Upper lobe of right lung (tissue), 1 donor: ENCODE data around the gene ASGR1. TPM values are rescaled to one million over a fixed set of nuclear protein-coding genes. Genes with fewer than 3 reads are reported as not detected.

Source experiments
- ATAC-seq: fragments of 200-7000 bp; cut with Tn5 transposase; one replicate; pipeline ENCODE4 v1.9.1; 2020; ENCODE audit warnings: mild to moderate bottlenecking, moderate library complexity
- DNase-seq: peaks from one replicate; pipeline ENCODE4 v3.0.0-alpha.2; 2020
- H3K27ac ChIP-seq: fragments of 200-600 bp; one replicate; pipeline ENCODE4 v1.8.0; 2022
- H3K27me3 ChIP-seq: fragments of 200-600 bp; one replicate; pipeline ENCODE4 v1.8.0; 2022; ENCODE audit warnings: mild to moderate bottlenecking
- H3K36me3 ChIP-seq: fragments of 200-600 bp; one replicate; pipeline ENCODE4 v1.8.0; 2022
- H3K4me1 ChIP-seq: fragments of 200-600 bp; one replicate; pipeline ENCODE4 v1.8.0; 2022
- H3K4me3 ChIP-seq: fragments of 200-600 bp; one replicate; pipeline ENCODE4 v1.8.0; 2022; ENCODE audit warnings: mild to moderate bottlenecking
- H3K9me3 ChIP-seq: fragments of 200-600 bp; one replicate; pipeline ENCODE4 v1.8.0; 2022
- intact Hi-C: fragments of 100-400 bp; cut with DNase I; formaldehyde crosslinking; loops from one replicate; pipeline ENCODE4 v1.11.0; 2022
- total RNA-seq: library from RNA; stranded (reverse); fragmentation: NEBNext Ultra II Directional; extraction: Animal tissue kit (Norgen Biotek cat#: 25700); gene quantifications from one replicate; pipeline ENCODE4 v1.2.1, GENCODE V29; 2021
- TF ChIP-seq, protein P1 (sequence below): fragments of 200-600 bp; IDR thresholded peaks from one replicate; pipeline ENCODE4 v1.8.0; 2022; ENCODE audit warnings: antibody characterized with exemption
- donor health status: DM: no; HTN: yes; CAD: no; lungs with severe emphysema.

ASGR1 gene
- total RNA-seq, 1 donor from 2014 or later, result 4.3 TPM

DNA sequence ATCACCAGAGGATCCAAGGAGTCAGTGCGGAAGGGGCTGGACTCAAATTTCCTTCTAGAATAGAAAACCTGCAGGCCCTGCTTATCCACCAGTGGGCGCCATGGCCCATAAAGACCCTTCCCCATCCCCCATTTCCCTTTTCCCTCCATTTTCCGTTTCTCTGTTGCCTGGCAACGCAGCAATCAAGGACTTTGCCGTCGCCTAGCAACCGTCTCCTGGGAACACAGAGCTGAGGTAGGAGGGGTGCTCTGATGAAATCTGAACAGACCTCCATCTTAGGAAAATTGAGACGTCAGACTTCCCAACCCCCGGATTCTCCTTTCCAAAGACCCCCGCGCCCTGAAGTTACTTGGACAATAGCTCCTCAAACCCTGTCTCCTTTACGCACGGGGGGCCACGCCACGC lies 34.7 kb upstream of the ASGR1 start:
- TF ChIP-seq, protein P1, sequence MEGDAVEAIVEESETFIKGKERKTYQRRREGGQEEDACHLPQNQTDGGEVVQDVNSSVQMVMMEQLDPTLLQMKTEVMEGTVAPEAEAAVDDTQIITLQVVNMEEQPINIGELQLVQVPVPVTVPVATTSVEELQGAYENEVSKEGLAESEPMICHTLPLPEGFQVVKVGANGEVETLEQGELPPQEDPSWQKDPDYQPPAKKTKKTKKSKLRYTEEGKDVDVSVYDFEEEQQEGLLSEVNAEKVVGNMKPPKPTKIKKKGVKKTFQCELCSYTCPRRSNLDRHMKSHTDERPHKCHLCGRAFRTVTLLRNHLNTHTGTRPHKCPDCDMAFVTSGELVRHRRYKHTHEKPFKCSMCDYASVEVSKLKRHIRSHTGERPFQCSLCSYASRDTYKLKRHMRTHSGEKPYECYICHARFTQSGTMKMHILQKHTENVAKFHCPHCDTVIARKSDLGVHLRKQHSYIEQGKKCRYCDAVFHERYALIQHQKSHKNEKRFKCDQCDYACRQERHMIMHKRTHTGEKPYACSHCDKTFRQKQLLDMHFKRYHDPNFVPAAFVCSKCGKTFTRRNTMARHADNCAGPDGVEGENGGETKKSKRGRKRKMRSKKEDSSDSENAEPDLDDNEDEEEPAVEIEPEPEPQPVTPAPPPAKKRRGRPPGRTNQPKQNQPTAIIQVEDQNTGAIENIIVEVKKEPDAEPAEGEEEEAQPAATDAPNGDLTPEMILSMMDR, result peak; percentile 33
- intact Hi-C loops, result no loop called here
- H3K27ac ChIP-seq, result peak overlapping the region; percentile 73
- H3K4me3 ChIP-seq, result peak overlapping the region; percentile 66
- ATAC-seq (peak; percentile 0), DNase-seq (no peak)
- no peaks in the 10 kb centered on the region for H3K9me3 ChIP-seq
- H3K27me3 ChIP-seq, result no peaks in the 10 kb centered on the region
- H3K4me1 ChIP-seq, result peaks cover 39% of the 10 kb centered on the region
- no peaks in the 10 kb centered on the region for H3K36me3 ChIP-seq

DNA sequence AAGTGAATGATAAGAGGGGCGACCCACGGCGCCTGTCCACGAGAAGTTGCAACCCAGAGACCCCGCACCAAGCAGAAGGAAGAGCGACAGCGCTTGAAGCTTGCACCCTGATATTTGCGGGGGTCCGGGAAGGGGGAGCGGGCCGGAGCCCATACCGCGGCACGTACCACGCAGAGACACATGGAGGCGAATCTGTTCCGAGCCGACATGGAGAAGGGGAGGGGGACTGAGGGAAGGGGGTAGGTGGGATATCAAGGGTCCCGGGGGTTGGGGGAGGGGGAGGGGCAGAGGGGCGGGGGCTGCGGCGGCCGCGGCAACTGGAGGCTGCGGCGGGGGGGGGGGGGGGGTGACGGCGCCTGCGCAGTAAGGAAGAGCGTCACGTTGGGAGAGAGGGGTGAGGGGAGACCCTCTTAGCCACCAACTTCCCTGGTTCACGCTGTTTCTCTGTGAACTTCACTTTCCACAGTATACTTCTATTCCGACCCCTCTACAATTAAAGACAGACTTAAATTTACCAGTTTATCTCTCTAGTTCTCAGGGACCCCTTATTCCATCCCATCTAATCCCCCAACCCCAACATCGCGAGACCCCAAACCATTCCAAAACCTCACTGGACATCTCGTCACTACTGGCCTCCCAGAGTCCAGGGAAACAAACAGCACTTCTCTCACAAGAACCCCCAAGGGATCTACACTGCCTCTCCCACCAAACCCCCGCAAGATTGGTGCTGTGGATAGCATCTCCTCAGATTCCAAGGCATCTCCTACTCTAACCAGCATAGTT lies 32.5 kb upstream of the ASGR1 start:
- ATAC-seq, result no peak
- Histone ChIP-seq H3K4me3 (no peak overlapping the region), H3K27ac (no peak overlapping the region), H3K27me3 (no peaks in the 10 kb centered on the region), H3K4me1 (peaks cover 23% of the 10 kb centered on the region), H3K9me3 (no peaks in the 10 kb centered on the region), H3K36me3 (no peaks in the 10 kb centered on the region)
- DNase-seq, result no peak
- intact Hi-C loops, result no loop called here
- TF ChIP-seq, protein P1, result no peak

DNA sequence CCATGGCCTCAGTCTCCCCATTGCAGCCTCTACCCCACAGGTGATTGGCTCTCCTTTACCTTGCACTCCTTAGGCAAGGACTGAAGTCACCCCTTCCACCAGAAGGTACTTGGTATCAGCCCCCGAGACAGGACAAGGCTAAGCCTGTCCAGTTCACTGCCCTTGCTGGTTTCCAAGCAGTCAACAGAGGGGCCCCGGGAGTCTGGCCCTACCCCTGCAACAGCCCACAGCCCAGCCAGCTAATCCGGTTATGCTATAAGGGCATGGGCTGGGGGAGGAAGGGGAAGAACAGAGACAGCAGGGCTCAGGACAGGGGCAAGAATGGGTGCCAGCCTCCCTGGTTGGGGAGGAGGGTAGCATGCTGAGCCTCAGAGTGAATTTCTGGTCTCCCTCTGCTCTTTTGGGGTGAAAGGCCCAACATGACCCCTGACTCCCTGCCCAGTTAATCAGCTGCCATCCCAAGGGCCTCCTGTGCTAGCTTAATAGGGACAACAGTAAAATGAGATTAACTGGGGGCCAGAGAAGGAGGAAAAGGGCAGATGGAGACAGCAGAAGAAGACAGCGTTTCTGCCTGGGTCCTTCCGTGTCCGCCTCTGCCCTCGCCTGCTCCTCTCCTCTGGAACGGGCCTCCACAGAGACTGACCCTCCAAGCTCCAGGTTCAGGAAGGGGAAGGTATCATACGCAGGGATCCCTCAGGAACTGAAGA lies 29.7 kb upstream of the ASGR1 start:
- no peak overlapping the region for H3K27ac ChIP-seq
- no peaks in the 10 kb centered on the region for H3K36me3 ChIP-seq
- ATAC-seq (no peak), DNase-seq (no peak)
- TF ChIP-seq, protein P1, result no peak
- peaks cover 8% of the 10 kb centered on the region for H3K4me1 ChIP-seq
- H3K4me3 ChIP-seq, result no peak overlapping the region
- intact Hi-C loops, result no loop called here
- H3K27me3 ChIP-seq, result no peaks in the 10 kb centered on the region
- no peaks in the 10 kb centered on the region for H3K9me3 ChIP-seq

DNA sequence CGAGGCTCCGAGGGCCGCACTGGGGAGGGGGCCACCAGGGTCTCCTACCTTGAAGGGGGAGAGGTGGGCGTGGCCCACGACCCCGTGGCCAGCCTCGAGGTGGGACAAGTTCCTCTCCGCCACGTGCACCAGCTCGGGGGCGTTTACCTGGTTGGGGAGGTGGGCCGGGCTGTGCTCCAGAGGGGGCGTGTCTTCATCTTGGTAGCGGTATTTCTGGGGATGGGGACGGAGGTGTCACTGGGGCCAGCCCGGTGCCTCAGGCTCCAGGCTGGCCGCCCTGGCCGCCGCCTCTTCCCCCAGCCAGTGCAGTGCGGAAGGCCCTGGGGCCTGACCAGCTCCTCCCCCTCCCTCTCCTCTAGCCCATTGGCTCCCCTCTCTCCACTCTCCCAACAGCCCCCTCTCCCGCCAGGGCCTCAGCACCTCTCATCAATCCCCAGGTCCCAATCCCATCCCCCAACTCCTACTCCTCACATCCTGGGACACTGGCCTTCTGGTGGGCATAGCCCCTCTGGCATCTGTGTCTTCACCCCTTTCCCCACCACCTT lies 28.9 kb upstream of the ASGR1 start:
- no peak overlapping the region for H3K4me3 ChIP-seq
- no peaks in the 10 kb centered on the region for H3K27me3 ChIP-seq
- TF ChIP-seq, protein P1, result no peak
- DNase-seq (no peak), ATAC-seq (no peak)
- intact Hi-C loops, result no loop called here
- peaks cover under 1% of the 10 kb centered on the region for H3K36me3 ChIP-seq
- no peak overlapping the region for H3K27ac ChIP-seq
- H3K4me1 ChIP-seq, result peaks cover 8% of the 10 kb centered on the region
- H3K9me3 ChIP-seq, result no peaks in the 10 kb centered on the region

DNA sequence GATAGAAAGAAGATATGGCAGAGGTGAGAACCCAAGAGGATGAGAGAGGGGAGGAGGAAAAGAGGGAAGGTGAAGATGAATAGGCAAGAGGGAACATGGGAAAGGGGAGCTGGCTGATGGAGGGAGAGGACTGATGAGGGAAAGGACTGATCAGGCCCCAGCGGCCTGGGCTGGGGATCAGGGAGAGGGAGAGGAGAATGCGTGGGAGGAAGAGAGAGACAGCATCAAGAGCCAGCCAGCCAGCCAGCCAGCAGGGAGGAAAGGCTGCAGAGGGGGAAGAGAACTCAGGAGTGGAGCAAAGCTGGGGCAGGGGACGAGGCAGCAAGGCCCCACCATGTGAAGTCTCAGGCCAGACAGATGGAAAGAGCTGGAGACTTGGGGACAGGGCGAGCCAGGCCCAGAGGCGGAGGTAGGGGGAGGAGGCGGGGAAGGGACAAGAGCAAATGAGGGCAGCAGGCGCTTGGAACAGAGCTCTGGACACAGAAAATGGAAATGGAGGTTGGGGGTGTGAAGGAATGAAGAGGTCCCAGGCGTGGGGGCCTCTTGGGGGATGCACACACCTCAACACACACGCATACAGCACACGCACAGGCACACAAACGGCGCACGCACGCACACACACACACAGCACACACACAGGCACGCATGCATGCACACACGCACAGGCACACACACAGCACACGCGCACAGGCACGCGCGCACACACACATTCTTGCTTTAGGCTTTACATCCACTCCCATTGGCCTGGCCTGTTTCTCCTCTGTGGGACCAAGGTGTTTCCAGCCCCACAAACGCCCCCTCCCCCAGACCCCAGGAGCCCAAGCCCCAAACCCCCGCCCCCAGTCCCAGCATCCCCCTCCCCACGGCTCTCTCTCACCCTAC lies 28.2 kb upstream of the ASGR1 start:
- Histone ChIP-seq H3K9me3 (no peaks in the 10 kb centered on the region), H3K36me3 (peaks cover 8% of the 10 kb centered on the region), H3K4me1 (peaks cover 8% of the 10 kb centered on the region), H3K27ac (no peak overlapping the region), H3K27me3 (no peaks in the 10 kb centered on the region), H3K4me3 (no peak overlapping the region)
- intact Hi-C loops, result no loop called here
- DNase-seq, result no peak
- TF ChIP-seq, protein P1, result no peak
- ATAC-seq, result no peak
